Measurements from ENCODE around the gene OR4C45. TPM values are rescaled to one million over a fixed set of nuclear protein-coding genes. Genes with fewer than 3 reads are reported as not detected.
"Not testable (repeated sequence)": the region's sequence is repeated elsewhere in the genome, so short reads cannot be mapped to it uniquely, and the experiment has no call there.

OR4C45 gene
- not detected for total RNA-seq

GRCh38 chr11:50032574-50032973, at the start of gene OR4C45:
TSS of gene OR4C45 (plus strand) at chr11:50032874.
- H3K36me3 Mint-ChIP-seq (ENCODE audit: low read depth): no peaks in the 10 kb centered on the region
- H3K9me3 Mint-ChIP-seq: peaks cover 4% of the 10 kb centered on the region
- no peak for DNase-seq
- CTCF ChIA-PET: no interaction called here
- H3K27me3 Mint-ChIP-seq (ENCODE audit: low read depth): no peaks in the 10 kb centered on the region
- intact Hi-C loops (cut with micrococcal nuclease): no loop called here
- no peak within 1 kb of the TSS for H3K4me3 Mint-ChIP-seq
- no peaks in the 10 kb centered on the region for H3K4me1 Mint-ChIP-seq (ENCODE audit: low read depth)
- H3K27ac Mint-ChIP-seq: no peak within 1 kb of the TSS

DNA sequence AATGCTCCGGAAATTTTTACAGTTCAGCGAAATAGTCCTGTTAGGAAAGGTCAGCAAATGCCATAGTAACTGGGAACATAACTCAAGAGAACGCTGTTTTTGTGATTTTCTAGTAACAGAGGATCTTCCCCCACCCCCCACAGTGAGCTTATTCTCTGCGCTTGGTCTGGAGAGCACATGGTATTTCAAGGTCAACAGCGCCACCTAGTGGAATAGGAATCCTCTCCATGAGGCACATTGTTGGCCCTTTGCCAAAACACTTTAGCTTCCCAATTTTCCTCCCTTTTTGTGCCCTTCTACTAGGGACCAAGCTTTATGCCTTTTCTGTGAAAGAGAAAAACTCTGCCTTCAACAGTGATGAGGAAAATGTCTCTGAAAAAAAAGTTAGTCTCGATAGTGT, 37.1 kb upstream of the OR4C45 start:
- peak; percentile 58 for DNase-seq
- intact Hi-C loops (cut with micrococcal nuclease): loop anchor here (10.0 kb wide), 1 partner anchor 1691 kb away; the partner anchor contains the start of gene OR4S1
- H3K27ac Mint-ChIP-seq: no peak overlapping the region
- no peaks in the 10 kb centered on the region for H3K36me3 Mint-ChIP-seq (ENCODE audit: low read depth)
- no peak overlapping the region for H3K4me3 Mint-ChIP-seq
- no peaks in the 10 kb centered on the region for H3K27me3 Mint-ChIP-seq (ENCODE audit: low read depth)
- CTCF ChIA-PET: interaction anchor here (0.6 kb wide), 1 partner anchor 1786 kb away, joined by 3 read pairs; no protein-coding TSS in a partner anchor
- H3K9me3 Mint-ChIP-seq: peaks cover 14% of the 10 kb centered on the region
- no peaks in the 10 kb centered on the region for H3K4me1 Mint-ChIP-seq (ENCODE audit: low read depth)

- Mint-ChIP-seq H3K4me3 (no peak overlapping the region), H3K27me3 (ENCODE audit: low read depth) (no peaks in the 10 kb centered on the region), H3K36me3 (ENCODE audit: low read depth) (no peaks in the 10 kb centered on the region), H3K4me1 (ENCODE audit: low read depth) (no peaks in the 10 kb centered on the region), H3K27ac (no peak overlapping the region), H3K9me3 (peaks cover 4% of the 10 kb centered on the region)
- CTCF ChIA-PET: no interaction called here
- no peak for DNase-seq
- intact Hi-C loops (cut with micrococcal nuclease): no loop called here
These were observed 2.5 kb upstream of the OR4C45 start for GRCh38 chr11:50030193-50030592.

DNA sequence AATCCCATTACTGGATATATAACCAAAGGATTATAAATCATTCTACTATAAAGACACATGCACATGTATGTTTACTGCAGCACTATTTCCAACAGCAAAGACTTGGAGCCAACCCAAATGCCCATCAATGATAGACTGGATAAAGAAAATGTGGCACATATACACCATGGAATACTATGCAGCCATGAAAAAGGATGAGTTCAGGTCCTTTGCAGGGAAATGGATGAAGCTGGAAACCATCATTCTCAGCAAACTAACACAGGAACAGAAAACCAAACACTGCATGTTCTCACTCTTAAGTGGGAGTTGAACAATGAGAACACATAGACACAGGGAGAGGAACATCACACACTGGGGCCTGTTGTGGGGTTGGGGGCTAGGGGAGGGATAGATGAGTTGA, 3.6 kb downstream of the OR4C45 start:
- intact Hi-C loops (cut with micrococcal nuclease); H3K36me3 Mint-ChIP-seq (ENCODE audit: low read depth); DNase-seq; CTCF ChIA-PET; H3K27me3 Mint-ChIP-seq (ENCODE audit: low read depth); H3K27ac Mint-ChIP-seq; H3K9me3 Mint-ChIP-seq; H3K4me1 Mint-ChIP-seq (ENCODE audit: low read depth); H3K4me3 Mint-ChIP-seq: not testable (repeated sequence)

DNA sequence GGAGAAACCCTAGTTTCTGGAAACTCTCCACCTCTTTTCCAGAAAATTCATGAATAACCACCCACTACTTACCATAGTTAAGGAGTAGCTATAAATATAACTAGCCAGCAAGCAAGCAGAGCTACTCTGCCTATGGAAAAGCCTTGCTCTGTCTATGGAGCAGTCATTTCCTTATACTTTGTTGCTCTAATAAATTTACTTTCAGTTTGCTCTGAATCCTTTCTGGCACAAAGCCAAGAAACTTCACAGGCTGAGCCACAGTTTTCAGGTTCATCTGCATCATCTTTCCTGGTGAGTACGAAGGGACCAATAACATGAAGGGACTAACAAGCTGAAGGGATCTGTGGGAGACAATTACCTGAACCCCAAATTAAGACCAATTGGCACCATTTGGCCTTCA, 4.6 kb downstream of the OR4C45 start:
- H3K4me1 Mint-ChIP-seq (ENCODE audit: low read depth): no peaks in the 10 kb centered on the region
- no peaks in the 10 kb centered on the region for H3K27me3 Mint-ChIP-seq (ENCODE audit: low read depth)
- no peak for DNase-seq
- no peak overlapping the region for H3K4me3 Mint-ChIP-seq
- intact Hi-C loops (cut with micrococcal nuclease): no loop called here
- H3K27ac Mint-ChIP-seq: no peak overlapping the region
- CTCF ChIA-PET: no interaction called here
- peaks cover 8% of the 10 kb centered on the region for H3K9me3 Mint-ChIP-seq
- H3K36me3 Mint-ChIP-seq (ENCODE audit: low read depth): no peaks in the 10 kb centered on the region

GRCh38 chr11:50044647-50045046, 12.0 kb downstream of the OR4C45 start:
- CTCF ChIA-PET: no interaction called here
- Mint-ChIP-seq H3K27me3 (ENCODE audit: low read depth) (no peaks in the 10 kb centered on the region), H3K27ac (no peak overlapping the region), H3K4me3 (no peak overlapping the region), H3K4me1 (ENCODE audit: low read depth) (no peaks in the 10 kb centered on the region), H3K36me3 (ENCODE audit: low read depth) (no peaks in the 10 kb centered on the region), H3K9me3 (peaks cover 5% of the 10 kb centered on the region)
- DNase-seq: no peak
- intact Hi-C loops (cut with micrococcal nuclease): no loop called here

GRCh38 chr11:50063056-50063455, 30.4 kb downstream of the OR4C45 start:
- H3K27me3 Mint-ChIP-seq (ENCODE audit: low read depth); H3K36me3 Mint-ChIP-seq (ENCODE audit: low read depth); H3K9me3 Mint-ChIP-seq; H3K4me1 Mint-ChIP-seq (ENCODE audit: low read depth); intact Hi-C loops (cut with micrococcal nuclease); H3K27ac Mint-ChIP-seq; CTCF ChIA-PET; DNase-seq; H3K4me3 Mint-ChIP-seq: not testable (repeated sequence)

GRCh38 chr11:50070389-50070788, 37.7 kb downstream of the OR4C45 start:
- Mint-ChIP-seq H3K4me1 (ENCODE audit: low read depth) (no peaks in the 10 kb centered on the region), H3K9me3 (peaks cover 9% of the 10 kb centered on the region), H3K27me3 (ENCODE audit: low read depth) (no peaks in the 10 kb centered on the region), H3K27ac (no peak overlapping the region), H3K36me3 (ENCODE audit: low read depth) (no peaks in the 10 kb centered on the region), H3K4me3 (no peak overlapping the region)
- DNase-seq: no peak
- intact Hi-C loops (cut with micrococcal nuclease): no loop called here
- CTCF ChIA-PET: no interaction called here

DNA sequence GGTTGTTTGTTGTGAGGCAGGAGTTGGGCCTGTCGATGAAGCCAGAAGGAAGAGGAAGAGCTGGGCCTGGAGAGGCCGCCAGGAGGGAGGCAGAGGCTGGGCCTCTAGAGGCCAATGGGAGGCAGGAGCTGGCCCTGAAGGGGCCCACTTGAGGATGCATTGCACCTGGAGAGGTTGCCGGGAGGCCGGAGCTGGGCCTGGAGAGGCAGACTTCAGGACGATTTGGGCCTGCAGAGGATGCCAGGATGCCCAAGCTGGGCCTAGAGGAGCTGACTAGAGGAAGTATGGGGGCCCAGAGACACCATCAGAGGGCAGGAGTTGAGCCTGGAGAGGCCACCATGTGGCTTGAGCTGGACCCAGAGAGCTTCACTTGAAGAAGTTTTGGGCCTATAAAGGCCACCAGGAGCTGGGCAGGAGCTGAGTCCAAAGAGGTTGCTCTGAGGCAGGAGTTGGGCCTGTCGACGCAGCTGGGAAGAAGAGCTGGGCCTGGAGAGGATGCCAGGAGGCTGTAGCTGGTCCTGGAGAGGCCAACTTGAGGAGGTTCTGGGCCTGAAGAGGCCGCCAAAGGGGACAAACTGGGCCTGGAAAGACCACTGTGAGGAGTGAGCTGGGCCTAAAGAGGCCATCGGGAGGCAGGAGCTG, 39.0 kb downstream of the OR4C45 start:
- Mint-ChIP-seq H3K4me3 (no peak overlapping the region), H3K27ac (no peak overlapping the region), H3K4me1 (ENCODE audit: low read depth) (no peaks in the 10 kb centered on the region), H3K36me3 (ENCODE audit: low read depth) (no peaks in the 10 kb centered on the region), H3K9me3 (peaks cover 9% of the 10 kb centered on the region), H3K27me3 (ENCODE audit: low read depth) (no peaks in the 10 kb centered on the region)
- intact Hi-C loops (cut with micrococcal nuclease): no loop called here
- CTCF ChIA-PET: no interaction called here
- no peak for DNase-seq

DNA sequence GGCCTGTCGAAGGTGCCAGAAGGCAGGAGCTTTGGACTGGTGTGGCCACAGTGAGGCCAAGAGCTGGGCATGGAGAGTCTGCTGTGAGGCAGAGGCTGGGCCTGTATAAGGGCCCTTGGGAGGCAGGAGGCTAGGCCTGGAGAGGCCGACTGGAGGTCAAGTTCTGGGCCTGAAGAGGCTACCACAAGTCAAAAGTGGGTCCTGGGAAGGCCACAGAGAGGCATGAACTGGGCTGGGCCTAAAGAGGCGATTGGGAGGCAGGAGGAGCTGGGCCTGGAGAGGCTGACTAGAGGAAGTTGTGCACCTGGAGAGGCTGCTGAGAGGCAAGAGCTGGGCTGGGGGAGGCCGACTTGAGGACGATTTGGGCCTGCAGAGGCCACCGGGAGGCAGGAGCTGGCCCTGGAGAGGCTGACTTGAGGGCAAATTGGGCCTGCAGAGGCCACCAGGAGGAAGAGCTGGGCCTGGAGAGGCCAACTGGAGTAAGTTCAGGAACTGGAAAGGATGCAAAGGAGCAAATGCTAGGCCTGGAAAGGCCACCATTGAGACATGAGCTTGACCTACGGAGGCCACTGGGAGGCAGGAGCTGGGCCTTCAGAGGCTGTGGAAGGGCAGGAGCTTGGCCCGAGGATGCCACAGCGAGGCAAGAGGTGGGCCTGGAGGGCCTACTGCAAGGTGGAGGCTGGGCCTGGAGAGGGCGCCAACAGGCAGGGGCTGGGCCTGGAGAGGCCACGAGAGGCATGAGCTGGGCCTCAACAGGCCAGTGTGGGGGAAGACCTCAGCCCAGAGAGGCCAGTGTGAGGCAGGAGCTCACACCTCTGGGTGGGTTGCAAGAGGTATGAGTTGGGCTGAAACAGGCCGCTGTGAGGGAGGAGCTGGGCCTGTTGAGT, 39.8 kb downstream of the OR4C45 start:
- H3K27me3 Mint-ChIP-seq (ENCODE audit: low read depth): no peaks in the 10 kb centered on the region
- no peaks in the 10 kb centered on the region for H3K4me1 Mint-ChIP-seq (ENCODE audit: low read depth)
- H3K9me3 Mint-ChIP-seq: peaks cover 9% of the 10 kb centered on the region
- CTCF ChIA-PET: no interaction called here
- H3K36me3 Mint-ChIP-seq (ENCODE audit: low read depth): no peaks in the 10 kb centered on the region
- intact Hi-C loops (cut with micrococcal nuclease): no loop called here
- H3K27ac Mint-ChIP-seq: no peak overlapping the region
- no peak overlapping the region for H3K4me3 Mint-ChIP-seq
- DNase-seq: no peak

DNA sequence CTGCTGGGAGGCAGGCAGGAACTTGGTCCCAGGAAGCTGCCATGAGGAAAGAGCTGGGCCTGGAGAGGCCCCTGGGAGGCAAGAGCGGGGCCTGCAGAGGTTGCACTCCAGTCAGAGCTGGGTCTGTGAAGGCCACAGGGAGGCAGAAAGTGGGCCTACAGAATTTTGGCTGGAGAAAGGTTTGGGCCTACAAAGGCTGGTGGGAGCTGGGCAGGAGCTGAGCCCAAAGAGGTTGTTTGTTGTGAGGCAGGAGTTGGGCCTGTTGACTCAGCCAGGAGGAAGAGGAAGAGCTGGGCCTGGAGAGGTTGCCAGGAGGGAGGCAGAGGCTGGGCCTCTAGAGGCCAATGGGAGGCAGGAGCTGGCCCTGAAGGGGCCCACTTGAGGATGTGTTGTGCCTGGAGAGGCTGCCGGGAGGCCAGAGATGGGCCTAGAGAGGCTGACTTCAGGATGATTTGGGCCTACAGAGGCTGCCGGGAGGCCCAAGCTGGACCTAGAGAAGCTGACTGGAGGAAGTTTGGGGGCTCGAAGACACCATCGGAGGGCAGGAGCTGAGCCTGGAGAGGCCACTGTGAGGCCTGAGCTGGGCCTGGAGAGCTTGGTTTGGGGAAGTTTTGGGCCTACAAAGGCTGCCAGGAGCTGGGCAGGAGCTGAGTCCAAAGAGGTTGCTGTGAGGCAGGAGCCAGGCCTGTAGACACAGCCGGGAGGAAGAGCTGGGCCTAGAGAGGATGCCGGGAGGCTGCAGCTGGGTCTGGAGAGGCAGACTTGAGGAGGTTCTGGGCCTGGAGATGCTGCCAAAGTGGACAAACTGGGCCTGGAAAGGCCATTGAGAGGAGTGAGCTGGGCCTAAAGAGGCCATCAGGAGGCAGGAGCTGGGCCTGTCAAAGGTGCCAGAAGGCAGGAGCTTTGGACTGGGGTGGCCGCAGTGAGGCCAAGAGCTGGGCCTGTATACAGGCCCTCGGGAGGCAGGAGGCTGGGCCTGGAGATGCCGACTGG, 40.7 kb downstream of the OR4C45 start:
- Mint-ChIP-seq H3K4me3 (no peak overlapping the region), H3K27ac (no peak overlapping the region), H3K27me3 (ENCODE audit: low read depth) (no peaks in the 10 kb centered on the region), H3K9me3 (peaks cover 9% of the 10 kb centered on the region), H3K4me1 (ENCODE audit: low read depth) (no peaks in the 10 kb centered on the region), H3K36me3 (ENCODE audit: low read depth) (no peaks in the 10 kb centered on the region)
- intact Hi-C loops (cut with micrococcal nuclease): no loop called here
- no peak for DNase-seq
- CTCF ChIA-PET: no interaction called here

- no peaks in the 10 kb centered on the region for H3K36me3 Mint-ChIP-seq (ENCODE audit: low read depth)
- H3K9me3 Mint-ChIP-seq: peaks cover 9% of the 10 kb centered on the region
- CTCF ChIA-PET: no interaction called here
- no peak overlapping the region for H3K4me3 Mint-ChIP-seq
- DNase-seq: no peak
- intact Hi-C loops (cut with micrococcal nuclease): no loop called here
- no peaks in the 10 kb centered on the region for H3K27me3 Mint-ChIP-seq (ENCODE audit: low read depth)
- no peak overlapping the region for H3K27ac Mint-ChIP-seq
- peaks cover 2% of the 10 kb centered on the region for H3K4me1 Mint-ChIP-seq (ENCODE audit: low read depth)
These were observed 41.5 kb downstream of the OR4C45 start for GRCh38 chr11:50074161-50074560.
